GM12892 (cell line): ENCODE data around the gene DPP3.

Experiments
- POLR2A ChIP-seq: IDR thresholded peaks from 2 replicates; pipeline ENCODE4 v1.6.1; 2011; ENCODE audit warnings: low read depth, low read length, control low read depth
- POLR2AphosphoS5 ChIP-seq: IDR thresholded peaks from 2 replicates; pipeline ENCODE4 v1.6.1; 2011; ENCODE audit warnings: low read depth, low read length, control low read depth
- TAF1 ChIP-seq: IDR thresholded peaks from 2 replicates; pipeline ENCODE4 v1.6.1; 2011; ENCODE audit warnings: low read depth, mild to moderate bottlenecking, control low read depth, low read length, borderline replicate concordance

DNA sequence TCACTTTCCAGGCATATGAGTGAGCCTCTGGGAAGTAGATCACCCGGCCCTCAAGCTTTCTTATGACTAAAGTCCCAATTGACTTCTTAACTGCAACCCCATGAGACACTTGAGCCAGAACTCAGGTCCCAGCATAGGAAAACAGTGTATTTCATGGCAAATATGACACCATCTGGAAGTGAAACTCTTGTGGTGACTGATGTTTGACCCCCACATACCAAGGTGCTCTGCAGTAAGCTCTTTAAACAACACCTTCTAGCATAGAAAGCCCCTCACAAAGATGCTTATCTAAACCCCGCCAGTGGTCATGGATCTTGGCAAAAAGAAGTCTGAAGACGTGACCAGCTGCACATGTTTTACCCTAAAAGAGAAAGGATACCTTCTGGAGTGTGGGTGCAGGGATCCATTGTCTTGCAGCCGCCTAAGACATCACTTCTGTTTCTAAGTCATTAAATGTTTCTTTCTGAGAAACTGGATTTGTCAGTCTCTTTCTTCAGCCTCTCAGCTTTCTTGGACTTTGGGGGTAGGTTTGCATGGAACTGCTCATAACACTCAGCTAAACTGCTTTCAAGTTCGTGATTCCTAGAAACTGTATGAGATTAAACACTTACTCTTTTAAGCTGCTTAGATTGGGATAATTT lies 21.0 kb upstream of the DPP3 start:
- no peak for TF ChIP-seq POLR2A
- no peak for TF ChIP-seq POLR2AphosphoS5
- TF ChIP-seq TAF1: no peak
